Renal cortical epithelial cell (primary cell): ENCODE measurements around the gene PXMP4. TPM values are rescaled to one million over a fixed set of nuclear protein-coding genes. Genes with fewer than 3 reads are reported as not detected.
A peak's percentile ranks its signal among the peaks of the same experiment; 100 is the strongest.

Source experiments
- DNase-seq: peaks from one replicate; pipeline ENCODE4 v3.0.0-alpha.2; 2011; ENCODE audit warnings: low read depth
- total RNA-seq: library from RNA; depleted of rRNA; stranded (reverse); fragments of >200 nt; gene quantifications from 2 replicates; pipeline ENCODE4 v1.2.3, GENCODE V29; 2014

The PXMP4 gene
- total RNA-seq, 1 donor from 2014 or later: 6.3 TPM

- no peak for DNase-seq
Measured at GRCh38 chr20:33656010-33656782, 63.9 kb downstream of the PXMP4 start.

GRCh38 chr20:33655164-33655563, 64.9 kb downstream of the PXMP4 start:
- no peak for DNase-seq

- DNase-seq: no peak
Measured at GRCh38 chr20:33654680-33655161, 65.4 kb downstream of the PXMP4 start.

GRCh38 chr20:33653900-33654596, 66.1 kb downstream of the PXMP4 start:
- DNase-seq: no peak

GRCh38 chr20:33653218-33653899, 66.8 kb downstream of the PXMP4 start:
- peak; percentile 62 for DNase-seq

Other genes with a start within 250 kb of the PXMP4 start
- gene CBFA2T2, start 230.2 kb downstream of the PXMP4 start, total RNA-seq: 4.7 and 13.6 TPM in 2 replicates
- gene C20orf144, start 58.0 kb downstream of the PXMP4 start, total RNA-seq: 0.35 TPM in 1 of 2 replicates, not detected in the other
- gene ACTL10, start 53.4 kb downstream of the PXMP4 start, total RNA-seq: 2.8 and 4.2 TPM in 2 replicates
- gene NECAB3, start 45.9 kb downstream of the PXMP4 start, total RNA-seq: 18.8 and 29.8 TPM in 2 replicates
- 0.89 and 4.3 TPM in 2 replicates for gene E2F1, start 33.9 kb downstream of the PXMP4 start, total RNA-seq
- gene ZNF341, start 11.7 kb upstream of the PXMP4 start, total RNA-seq: 0.52 and 2.1 TPM in 2 replicates
- gene CHMP4B, start 91.0 kb upstream of the PXMP4 start, total RNA-seq: 46.4 and 93.4 TPM in 2 replicates